A673 (cell line): Measurements from ENCODE around the gene GGT5. TPM values are rescaled to one million over a fixed set of nuclear protein-coding genes. Genes with fewer than 3 reads are reported as not detected.
"Not testable (repeated sequence)": the region's sequence is repeated elsewhere in the genome, so short reads cannot be mapped to it uniquely, and the experiment has no call there.

Experiments used
- Bru-seq: library from RNA; stranded (reverse); fragments of 400-500 nt; gene quantifications from one replicate; lab custom pipeline; 2021; lab: Mats Ljungman, UMichigan
- BruChase-seq, 2 experiments: library from RNA; stranded (reverse); fragments of 400-500 nt; gene quantifications; one replicate each; lab custom pipeline; 2021; lab: Mats Ljungman, UMichigan
- BruUV-seq: library from RNA; stranded (reverse); fragments of 400-500 nt; replicated peaks from 2 replicates; lab custom pipeline; 2021; lab: Mats Ljungman, UMichigan
- CTCF ChIA-PET: fragments of 300-600 bp; sonication (Branson Sonifier 250); formaldehyde crosslinking; loops from one replicate; lab custom pipeline; 2022; ENCODE audit warnings: antibody characterized with exemption; lab: Charles Lee
- POLR2A ChIA-PET: fragments of 300-600 bp; sonication (Branson Sonifier 250); formaldehyde crosslinking; loops from one replicate; lab custom pipeline; 2022; ENCODE audit warnings: antibody characterized with exemption; ENCODE audit not compliant: low non-redundant PET; lab: Charles Lee
- DNase-seq: peaks from one replicate; pipeline ENCODE4 v3.0.0-alpha.2; 2015; ENCODE audit warnings: low spot score
- H3K27ac ChIP-seq: fragments of 200-600 bp; sonication (generic); 2 replicates; pipeline ENCODE4 v1.5.1; 2016; ENCODE audit warnings: mixed run types, low read depth, mild to moderate bottlenecking, mixed read lengths, antibody characterized with exemption, low read length; ENCODE audit not compliant: poor library complexity, severe bottlenecking
- H3K27me3 ChIP-seq: fragments of 200-600 bp; sonication (generic); replicated peaks from 2 replicates; pipeline ENCODE4 v1.6.1; 2017; ENCODE audit warnings: mixed run types, low read depth, mild to moderate bottlenecking, mixed read lengths, antibody characterized with exemption, low read length; ENCODE audit not compliant: insufficient read depth, poor library complexity
- H3K36me3 ChIP-seq: fragments of 200-600 bp; sonication (generic); 2 replicates; pipeline ENCODE4 v1.6.1; 2016; ENCODE audit warnings: mixed run types, mild to moderate bottlenecking, mixed read lengths, antibody characterized with exemption, low read length; ENCODE audit not compliant: insufficient read depth, poor library complexity, severe bottlenecking
- H3K4me1 ChIP-seq: fragments of 200-600 bp; sonication (generic); 2 replicates; pipeline ENCODE4 v1.6.1; 2017; ENCODE audit warnings: mixed run types, mild to moderate bottlenecking, mixed read lengths, antibody characterized with exemption, low read length; ENCODE audit not compliant: insufficient read depth, poor library complexity, severe bottlenecking
- H3K4me3 ChIP-seq: fragments of 200-600 bp; sonication (generic); 2 replicates; pipeline ENCODE4 v1.5.1; 2016; ENCODE audit warnings: low read depth, mixed run types, mild to moderate bottlenecking, mixed read lengths, low read length; ENCODE audit not compliant: poor library complexity, severe bottlenecking
- H3K9me3 ChIP-seq: fragments of 200-600 bp; sonication (generic); 2 replicates; pipeline ENCODE4 v1.6.1; 2016; ENCODE audit warnings: mixed run types, low read depth, mild to moderate bottlenecking, mixed read lengths, antibody characterized with exemption, low read length; ENCODE audit not compliant: poor library complexity, severe bottlenecking
- EZH2 ChIP-seq: fragments of 200-600 bp; sonication (generic); IDR thresholded peaks from 2 replicates; pipeline ENCODE4 v1.6.1; 2017; ENCODE audit warnings: borderline replicate concordance, low read depth, mild to moderate bottlenecking, mixed read lengths, antibody characterized with exemption, low read length; ENCODE audit not compliant: poor library complexity, severe bottlenecking
- intact Hi-C: fragments of 100-400 bp; cut with micrococcal nuclease; formaldehyde crosslinking; loops from one replicate; pipeline ENCODE4 v1.10.0; 2022; ENCODE audit not compliant: unreplicated experiment
- long read RNA-seq: library from polyadenylated mRNA; stranded (forward); transcript quantifications from one replicate; pipeline ENCODE4 v2.0.0, GENCODE V29; 2022
- total RNA-seq: library from RNA; stranded (reverse); gene quantifications from 2 replicates; pipeline ENCODE4 v1.2.3, GENCODE V29; 2021
- TF ChIP-seq, protein P1 (sequence below): fragments of 300-800, 200-600 bp; sonication (generic); conservative IDR thresholded peaks from 2 replicates; pipeline ENCODE4 v1.5.1; 2017; ENCODE audit warnings: low read depth, mild to moderate bottlenecking, antibody characterized with exemption, low read length, moderate library complexity, mixed read lengths

GGT5 gene, protein sequence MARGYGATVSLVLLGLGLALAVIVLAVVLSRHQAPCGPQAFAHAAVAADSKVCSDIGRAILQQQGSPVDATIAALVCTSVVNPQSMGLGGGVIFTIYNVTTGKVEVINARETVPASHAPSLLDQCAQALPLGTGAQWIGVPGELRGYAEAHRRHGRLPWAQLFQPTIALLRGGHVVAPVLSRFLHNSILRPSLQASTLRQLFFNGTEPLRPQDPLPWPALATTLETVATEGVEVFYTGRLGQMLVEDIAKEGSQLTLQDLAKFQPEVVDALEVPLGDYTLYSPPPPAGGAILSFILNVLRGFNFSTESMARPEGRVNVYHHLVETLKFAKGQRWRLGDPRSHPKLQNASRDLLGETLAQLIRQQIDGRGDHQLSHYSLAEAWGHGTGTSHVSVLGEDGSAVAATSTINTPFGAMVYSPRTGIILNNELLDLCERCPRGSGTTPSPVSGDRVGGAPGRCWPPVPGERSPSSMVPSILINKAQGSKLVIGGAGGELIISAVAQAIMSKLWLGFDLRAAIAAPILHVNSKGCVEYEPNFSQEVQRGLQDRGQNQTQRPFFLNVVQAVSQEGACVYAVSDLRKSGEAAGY
- total RNA-seq = not detected in 2 replicates
- percentile 4 among the genes with signal in this experiment for Bru-seq, nascent RNA
- percentile 4 among the genes with signal in this experiment for BruChase-seq, experiment 1, labeled RNA remaining after a 2-hour chase
- BruChase-seq, experiment 2, labeled RNA remaining after a 6-hour chase = percentile 6 among the genes with signal in this experiment
- long read RNA-seq = 0 reads

DNA sequence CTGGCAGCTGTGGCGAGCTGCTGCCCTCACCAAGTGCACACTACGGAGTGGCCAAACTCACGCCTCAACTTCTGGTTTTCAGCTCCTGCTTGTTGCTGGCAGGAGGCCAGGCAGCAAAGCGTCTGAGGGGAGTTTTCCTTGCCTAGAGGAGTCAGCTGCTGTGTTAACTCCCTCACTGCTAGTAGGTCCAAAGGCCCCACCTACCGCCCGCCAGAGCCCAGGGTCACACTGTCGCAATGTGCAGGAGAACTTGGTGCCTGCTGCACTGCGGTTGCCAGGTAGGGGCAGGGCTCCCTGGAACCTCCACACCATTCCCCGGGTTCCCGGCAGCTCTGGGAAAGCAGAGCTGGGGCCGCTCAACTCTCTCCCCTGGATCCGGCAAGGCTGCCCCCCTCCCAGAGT lies at the start of gene GGT5:
GGT5 (minus strand) TSS at position 53 of the 402 bp plus-strand sequence. CDS start 357 bp downstream, outside the sequence.
- POLR2A ChIA-PET, DNase-seq, H3K36me3 ChIP-seq, H3K27me3 ChIP-seq, BruUV-seq, CTCF ChIA-PET, H3K27ac ChIP-seq, H3K9me3 ChIP-seq, H3K4me3 ChIP-seq: not testable (repeated sequence)
- peaks cover 11% of the 10 kb centered on the region for H3K4me1 ChIP-seq
- intact Hi-C loops = loop anchor here (5.0 kb wide), 1 partner anchor 288 kb away; no protein-coding TSS in a partner anchor

DNA sequence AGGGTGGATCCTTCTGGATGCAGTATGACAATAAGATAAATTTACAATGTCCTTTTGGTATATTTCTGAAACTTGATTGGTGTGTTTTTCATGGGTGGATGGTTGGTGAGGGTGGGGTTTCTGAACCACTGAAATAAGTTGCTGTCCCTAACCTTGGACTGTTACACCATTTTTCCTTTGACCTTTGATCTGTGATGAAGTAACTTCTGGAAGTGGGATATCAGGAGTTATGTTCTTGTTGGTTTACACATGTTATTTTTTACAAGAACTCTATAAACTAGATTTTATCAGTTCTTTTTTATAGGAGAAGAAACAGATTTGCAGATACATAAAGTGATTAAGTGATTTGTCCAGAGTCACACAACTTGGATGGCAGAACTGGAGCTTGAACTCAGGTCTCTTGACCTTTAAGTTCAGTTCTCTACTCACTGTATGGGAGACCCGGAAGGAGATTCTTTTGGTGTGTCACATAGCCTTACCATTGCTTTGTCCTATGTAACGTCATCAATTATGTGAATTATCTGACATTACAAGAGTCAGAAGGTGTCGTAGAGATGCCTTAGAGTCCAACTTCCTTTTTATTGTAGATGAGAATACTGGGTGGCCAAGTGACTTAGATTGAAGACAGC lies 47.4 kb upstream of the GGT5 start:
- H3K27ac ChIP-seq, BruUV-seq, DNase-seq, H3K4me3 ChIP-seq, H3K27me3 ChIP-seq, intact Hi-C loops, CTCF ChIA-PET, H3K36me3 ChIP-seq, POLR2A ChIA-PET, H3K9me3 ChIP-seq: not testable (repeated sequence)
- H3K4me1 ChIP-seq = peaks cover 31% of the 10 kb centered on the region

DNA sequence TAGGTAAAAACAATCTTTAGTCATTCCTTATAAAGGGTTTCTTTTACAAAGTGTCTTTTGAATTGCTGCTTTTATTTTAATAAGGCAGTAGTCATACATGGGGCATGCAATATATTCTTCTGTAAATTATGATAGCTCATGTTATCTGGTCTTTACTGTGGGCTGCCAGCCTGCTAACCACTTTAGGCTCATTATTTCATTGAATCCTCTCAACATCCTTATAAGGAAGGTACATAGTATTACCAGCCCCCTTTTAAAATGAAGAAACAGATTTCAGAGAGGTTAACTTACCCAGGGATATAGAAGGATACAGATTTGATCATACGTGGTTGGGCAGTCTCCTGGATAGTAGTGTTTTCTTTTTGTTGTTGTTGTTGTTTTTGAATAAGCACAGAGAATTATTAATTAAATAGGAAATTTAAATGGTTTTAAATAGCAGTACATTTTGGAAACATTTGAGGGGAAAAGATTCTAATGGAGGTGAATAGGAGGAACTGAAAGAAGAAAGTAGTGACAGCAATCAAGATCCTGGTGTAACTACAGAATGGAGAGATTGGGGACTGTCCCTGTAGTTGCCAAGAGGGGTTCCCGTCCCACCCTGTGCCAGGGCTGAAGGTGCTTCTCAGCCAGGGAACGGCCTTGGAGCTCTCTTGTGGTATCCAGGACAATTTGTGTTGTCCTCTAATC lies 46.8 kb upstream of the GGT5 start:
- H3K9me3 ChIP-seq = no peaks in the 10 kb centered on the region
- H3K27me3 ChIP-seq = no peaks in the 10 kb centered on the region
- POLR2A ChIA-PET = no interaction called here
- no peaks in the 10 kb centered on the region for H3K36me3 ChIP-seq
- H3K4me3 ChIP-seq = no peak overlapping the region
- peaks cover 31% of the 10 kb centered on the region for H3K4me1 ChIP-seq
- intact Hi-C loops = no loop called here
- BruUV-seq = no TSS peak
- TF ChIP-seq, protein P1, sequence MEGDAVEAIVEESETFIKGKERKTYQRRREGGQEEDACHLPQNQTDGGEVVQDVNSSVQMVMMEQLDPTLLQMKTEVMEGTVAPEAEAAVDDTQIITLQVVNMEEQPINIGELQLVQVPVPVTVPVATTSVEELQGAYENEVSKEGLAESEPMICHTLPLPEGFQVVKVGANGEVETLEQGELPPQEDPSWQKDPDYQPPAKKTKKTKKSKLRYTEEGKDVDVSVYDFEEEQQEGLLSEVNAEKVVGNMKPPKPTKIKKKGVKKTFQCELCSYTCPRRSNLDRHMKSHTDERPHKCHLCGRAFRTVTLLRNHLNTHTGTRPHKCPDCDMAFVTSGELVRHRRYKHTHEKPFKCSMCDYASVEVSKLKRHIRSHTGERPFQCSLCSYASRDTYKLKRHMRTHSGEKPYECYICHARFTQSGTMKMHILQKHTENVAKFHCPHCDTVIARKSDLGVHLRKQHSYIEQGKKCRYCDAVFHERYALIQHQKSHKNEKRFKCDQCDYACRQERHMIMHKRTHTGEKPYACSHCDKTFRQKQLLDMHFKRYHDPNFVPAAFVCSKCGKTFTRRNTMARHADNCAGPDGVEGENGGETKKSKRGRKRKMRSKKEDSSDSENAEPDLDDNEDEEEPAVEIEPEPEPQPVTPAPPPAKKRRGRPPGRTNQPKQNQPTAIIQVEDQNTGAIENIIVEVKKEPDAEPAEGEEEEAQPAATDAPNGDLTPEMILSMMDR = no peak
- no peak for TF ChIP-seq EZH2
- CTCF ChIA-PET = no interaction called here
- H3K27ac ChIP-seq = no peak overlapping the region
- no peak for DNase-seq
